GM12878 (cell line): ENCODE measurements around the gene WDTC1. TPM values are rescaled to one million over a fixed set of nuclear protein-coding genes. Genes with fewer than 3 reads are reported as not detected.
A peak's percentile ranks its signal among the peaks of the same experiment; 100 is the strongest.

Experiments
- CBX5 ChIP-seq: sonication (generic); IDR thresholded peaks from 2 replicates; pipeline ENCODE4 v1.6.1; 2016; ENCODE audit warnings: low read depth, moderate library complexity, mild to moderate bottlenecking, inconsistent platforms
- CEBPB ChIP-seq, 2 experiments: fragments of 150-350 bp in 1 of 2; IDR thresholded peaks; 2 replicates each; pipeline ENCODE4 v1.6.1; 2012 to 2014; ENCODE audit warnings: low read depth in 2 of 2, low read length in 2 of 2, borderline replicate concordance in 1 of 2, inconsistent platforms in 1 of 2
- CHD1 ChIP-seq: IDR thresholded peaks from 2 replicates; pipeline ENCODE4 v1.6.1; 2012; ENCODE audit warnings: low read depth, low read length, improper control_type of control experiment
- CREM ChIP-seq: IDR thresholded peaks from 2 replicates; pipeline ENCODE4 v1.6.1; 2014; ENCODE audit warnings: antibody characterized with exemption, low read depth
- EZH2 ChIP-seq: IDR thresholded peaks from 2 replicates; pipeline ENCODE4 v1.6.1; 2012; ENCODE audit warnings: low read depth, mild to moderate bottlenecking, control low read depth, inconsistent platforms, low read length, borderline replicate concordance; ENCODE audit not compliant: control insufficient read depth
- FOXK2 ChIP-seq: fragments of 450-650 bp; IDR thresholded peaks from 2 replicates; pipeline ENCODE4 v1.6.1; 2017; ENCODE audit warnings: mild to moderate bottlenecking, moderate library complexity
- MEF2A ChIP-seq: IDR thresholded peaks from 2 replicates; pipeline ENCODE4 v1.6.1; 2011; ENCODE audit warnings: low read depth, mild to moderate bottlenecking, low read length, moderate library complexity; ENCODE audit not compliant: insufficient read depth
- MXI1 ChIP-seq: fragments of 150-350 bp; IDR thresholded peaks from 2 replicates; pipeline ENCODE4 v1.6.1; 2011; ENCODE audit warnings: low read depth, mild to moderate bottlenecking, inconsistent platforms, low read length, improper control_type of control experiment
- NR2C2 ChIP-seq: IDR thresholded peaks from 2 replicates; pipeline ENCODE4 v1.6.1; 2011; ENCODE audit warnings: borderline replicate concordance, low read depth; ENCODE audit not compliant: control insufficient read depth, insufficient read length
- POLR2AphosphoS5 ChIP-seq: IDR thresholded peaks from 2 replicates; pipeline ENCODE4 v1.6.1; 2011; ENCODE audit warnings: mild to moderate bottlenecking, low read length, inconsistent platforms
- RAD21 ChIP-seq: IDR thresholded peaks from 2 replicates; pipeline ENCODE4 v1.6.1; 2011; ENCODE audit warnings: mild to moderate bottlenecking, low read depth, low read length, moderate library complexity; ENCODE audit not compliant: insufficient read depth
- RUNX3 ChIP-seq: IDR thresholded peaks from 2 replicates; pipeline ENCODE4 v1.6.1; 2012; ENCODE audit warnings: low read length, inconsistent platforms
- SMAD5 ChIP-seq: IDR thresholded peaks from 2 replicates; pipeline ENCODE4 v1.6.1; 2016; ENCODE audit warnings: antibody characterized with exemption, low read depth
- SMARCA5 ChIP-seq: fragments of 450-650 bp; IDR thresholded peaks from 2 replicates; pipeline ENCODE4 v1.6.1; 2017; ENCODE audit warnings: mild to moderate bottlenecking
- SP1 ChIP-seq: IDR thresholded peaks from one replicate; pipeline ENCODE4 v1.6.1; 2011; ENCODE audit warnings: low read depth, low read length
- SRF ChIP-seq, 2 experiments: IDR thresholded peaks; 2 replicates each; pipeline ENCODE4 v1.6.1; 2011; ENCODE audit warnings: low read depth in 2 of 2, low read length in 2 of 2, mild to moderate bottlenecking in 1 of 2, moderate library complexity in 1 of 2
- STAT1 ChIP-seq: fragments of 450-650 bp; conservative IDR thresholded peaks from 2 replicates; pipeline ENCODE4 v1.6.1; 2014; ENCODE audit warnings: antibody characterized with exemption, mild to moderate bottlenecking
- TARDBP ChIP-seq: IDR thresholded peaks from 2 replicates; pipeline ENCODE4 v1.6.1; 2016; ENCODE audit warnings: borderline replicate concordance
- TCF12 ChIP-seq: IDR thresholded peaks from 2 replicates; pipeline ENCODE4 v1.6.1; 2011; ENCODE audit warnings: low read depth, mild to moderate bottlenecking, low read length
- polyA plus RNA-seq, 11 experiments: library from polyadenylated mRNA; depleted of rRNA in 4 of 11; unstranded in 6 of 11; stranded (reverse) in 5 of 11; fragments of >200 nt; fragmentation: Nextera tagmentation in 4 of 11; fragmentation: Illumina TruSeq in 1 of 11; extraction: Ambion mirVana in 4 of 11; extraction: Trizol in 1 of 11; gene quantifications; 1 replicate in 1 of 11; 2 replicates in 10 of 11; pipeline versions ENCODE4 v1.2.1 to v1.2.3, GENCODE V29; 2011 to 2016; ENCODE audit warnings: inconsistent platforms in 2 of 11, missing spikeins in 2 of 11, low read depth in 1 of 11
- total RNA-seq, 4 experiments: library from RNA; depleted of rRNA in 3 of 4; stranded (reverse); fragments of >200 nt in 3 of 4; fragmentation: Illumina TruSeq in 1 of 4; extraction: Trizol in 1 of 4; gene quantifications; 2 replicates each; pipeline versions ENCODE4 v1.2.1 to v1.2.3, GENCODE V29; 2013 to 2021
- TF ChIP-seq, protein P1 (sequence below): IDR thresholded peaks from 2 replicates; pipeline ENCODE4 v1.6.1; 2012; ENCODE audit warnings: improper control_type of control experiment, low read depth, low read length; ENCODE audit not compliant: insufficient replicate concordance
- TF ChIP-seq, protein P2 (sequence below): fragments of 450-650 bp; IDR thresholded peaks from 2 replicates; pipeline ENCODE4 v1.6.1; 2018; ENCODE audit warnings: mild to moderate bottlenecking, low read depth, moderate library complexity; ENCODE audit not compliant: partially characterized antibody
- TF ChIP-seq, protein P3 (sequence below): IDR thresholded peaks from 2 replicates; pipeline ENCODE4 v1.6.1; 2011; ENCODE audit warnings: low read depth, low read length, improper control_type of control experiment, borderline replicate concordance

WDTC1 gene
- total and polyA plus RNA-seq, 10 of the 15 experiments (the other 5 are each of a cell fraction or from before 2014, with no cell fraction given), result 0.21 to 28.7 (median 7.6) TPM

DNA sequence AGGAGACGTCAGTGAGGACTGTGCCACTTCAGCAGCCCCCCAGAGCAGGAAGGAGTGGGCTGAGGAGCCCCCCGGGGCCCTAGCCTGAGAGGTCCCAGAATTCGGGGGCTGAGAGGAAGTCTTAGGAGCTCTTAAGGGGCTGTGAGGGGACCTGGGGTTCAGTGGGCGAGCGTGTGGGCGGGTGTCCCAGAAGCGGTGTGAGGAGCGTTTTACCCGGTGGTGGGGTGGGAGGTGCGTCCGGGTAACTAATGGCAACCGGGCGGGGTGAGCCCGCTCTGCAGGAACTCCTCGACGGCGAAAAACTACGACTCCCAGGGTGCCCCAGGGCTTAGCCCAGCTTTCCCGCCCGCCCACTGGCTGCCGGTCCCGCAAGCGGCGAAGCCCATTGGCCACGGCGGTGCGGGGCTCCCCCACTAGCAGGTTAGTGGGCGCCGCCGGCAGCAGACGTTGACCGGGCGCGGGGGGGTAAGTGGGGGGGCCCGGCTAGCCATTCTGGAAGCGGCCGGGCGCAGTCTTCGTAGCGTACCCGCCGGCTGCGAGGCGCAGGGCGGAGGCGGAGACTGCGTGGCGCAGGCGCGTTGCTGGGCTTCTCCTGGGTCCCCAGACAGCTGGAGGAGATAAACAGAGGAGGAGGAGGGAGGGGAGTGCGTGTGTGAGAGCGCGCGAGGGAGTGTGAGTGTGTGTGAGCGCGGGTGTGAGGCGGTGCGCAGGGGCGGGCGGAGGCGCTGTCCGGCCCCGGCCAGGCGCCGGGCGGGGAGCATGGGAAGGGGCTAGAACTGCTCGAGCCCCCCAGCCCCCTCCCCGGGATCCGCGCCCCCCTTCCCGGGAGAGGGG, at the start of gene WDTC1 (continued):
- TF ChIP-seq, protein P1, sequence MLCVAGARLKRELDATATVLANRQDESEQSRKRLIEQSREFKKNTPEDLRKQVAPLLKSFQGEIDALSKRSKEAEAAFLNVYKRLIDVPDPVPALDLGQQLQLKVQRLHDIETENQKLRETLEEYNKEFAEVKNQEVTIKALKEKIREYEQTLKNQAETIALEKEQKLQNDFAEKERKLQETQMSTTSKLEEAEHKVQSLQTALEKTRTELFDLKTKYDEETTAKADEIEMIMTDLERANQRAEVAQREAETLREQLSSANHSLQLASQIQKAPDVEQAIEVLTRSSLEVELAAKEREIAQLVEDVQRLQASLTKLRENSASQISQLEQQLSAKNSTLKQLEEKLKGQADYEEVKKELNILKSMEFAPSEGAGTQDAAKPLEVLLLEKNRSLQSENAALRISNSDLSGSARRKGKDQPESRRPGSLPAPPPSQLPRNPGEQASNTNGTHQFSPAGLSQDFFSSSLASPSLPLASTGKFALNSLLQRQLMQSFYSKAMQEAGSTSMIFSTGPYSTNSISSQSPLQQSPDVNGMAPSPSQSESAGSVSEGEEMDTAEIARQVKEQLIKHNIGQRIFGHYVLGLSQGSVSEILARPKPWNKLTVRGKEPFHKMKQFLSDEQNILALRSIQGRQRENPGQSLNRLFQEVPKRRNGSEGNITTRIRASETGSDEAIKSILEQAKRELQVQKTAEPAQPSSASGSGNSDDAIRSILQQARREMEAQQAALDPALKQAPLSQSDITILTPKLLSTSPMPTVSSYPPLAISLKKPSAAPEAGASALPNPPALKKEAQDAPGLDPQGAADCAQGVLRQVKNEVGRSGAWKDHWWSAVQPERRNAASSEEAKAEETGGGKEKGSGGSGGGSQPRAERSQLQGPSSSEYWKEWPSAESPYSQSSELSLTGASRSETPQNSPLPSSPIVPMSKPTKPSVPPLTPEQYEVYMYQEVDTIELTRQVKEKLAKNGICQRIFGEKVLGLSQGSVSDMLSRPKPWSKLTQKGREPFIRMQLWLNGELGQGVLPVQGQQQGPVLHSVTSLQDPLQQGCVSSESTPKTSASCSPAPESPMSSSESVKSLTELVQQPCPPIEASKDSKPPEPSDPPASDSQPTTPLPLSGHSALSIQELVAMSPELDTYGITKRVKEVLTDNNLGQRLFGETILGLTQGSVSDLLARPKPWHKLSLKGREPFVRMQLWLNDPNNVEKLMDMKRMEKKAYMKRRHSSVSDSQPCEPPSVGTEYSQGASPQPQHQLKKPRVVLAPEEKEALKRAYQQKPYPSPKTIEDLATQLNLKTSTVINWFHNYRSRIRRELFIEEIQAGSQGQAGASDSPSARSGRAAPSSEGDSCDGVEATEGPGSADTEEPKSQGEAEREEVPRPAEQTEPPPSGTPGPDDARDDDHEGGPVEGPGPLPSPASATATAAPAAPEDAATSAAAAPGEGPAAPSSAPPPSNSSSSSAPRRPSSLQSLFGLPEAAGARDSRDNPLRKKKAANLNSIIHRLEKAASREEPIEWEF, result no peak
- TF ChIP-seq CREM (peak; percentile 90), FOXK2 (peak; percentile 87), TCF12 (peak; percentile 30; the same call in 1 of the 2 replicates), STAT1 (0 out of 2 replicates have a peak, but pooled peaks have one; percentile 91), RAD21 (no peak), SMAD5 (no peak), MEF2A (no peak), CHD1 (no peak), POLR2AphosphoS5 (no peak), MXI1 (peak; percentile 79), CEBPB (IDR thresholded peaks at IDR 0.05; ENCODE audit: borderline replicate concordance in 1 of 2, low read depth in 2 of 2, low read length in 2 of 2) (no peak), EZH2 (no peak), NR2C2 (no peak), RUNX3 (peak; percentile 35; the same call in 1 of the 2 replicates), TARDBP (peak; percentile 85; the same call in 1 of the 2 replicates), SRF (IDR thresholded peaks at IDR 0.05; ENCODE audit: low read depth in 2 of 2, low read length in 2 of 2) (no peak), SP1 (peak; percentile 89), SMARCA5 (no peak), CBX5 (no peak)
- TF ChIP-seq, protein P2, sequence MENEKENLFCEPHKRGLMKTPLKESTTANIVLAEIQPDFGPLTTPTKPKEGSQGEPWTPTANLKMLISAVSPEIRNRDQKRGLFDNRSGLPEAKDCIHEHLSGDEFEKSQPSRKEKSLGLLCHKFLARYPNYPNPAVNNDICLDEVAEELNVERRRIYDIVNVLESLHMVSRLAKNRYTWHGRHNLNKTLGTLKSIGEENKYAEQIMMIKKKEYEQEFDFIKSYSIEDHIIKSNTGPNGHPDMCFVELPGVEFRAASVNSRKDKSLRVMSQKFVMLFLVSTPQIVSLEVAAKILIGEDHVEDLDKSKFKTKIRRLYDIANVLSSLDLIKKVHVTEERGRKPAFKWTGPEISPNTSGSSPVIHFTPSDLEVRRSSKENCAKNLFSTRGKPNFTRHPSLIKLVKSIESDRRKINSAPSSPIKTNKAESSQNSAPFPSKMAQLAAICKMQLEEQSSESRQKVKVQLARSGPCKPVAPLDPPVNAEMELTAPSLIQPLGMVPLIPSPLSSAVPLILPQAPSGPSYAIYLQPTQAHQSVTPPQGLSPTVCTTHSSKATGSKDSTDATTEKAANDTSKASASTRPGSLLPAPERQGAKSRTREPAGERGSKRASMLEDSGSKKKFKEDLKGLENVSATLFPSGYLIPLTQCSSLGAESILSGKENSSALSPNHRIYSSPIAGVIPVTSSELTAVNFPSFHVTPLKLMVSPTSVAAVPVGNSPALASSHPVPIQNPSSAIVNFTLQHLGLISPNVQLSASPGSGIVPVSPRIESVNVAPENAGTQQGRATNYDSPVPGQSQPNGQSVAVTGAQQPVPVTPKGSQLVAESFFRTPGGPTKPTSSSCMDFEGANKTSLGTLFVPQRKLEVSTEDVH, result no peak
- TF ChIP-seq, protein P3, sequence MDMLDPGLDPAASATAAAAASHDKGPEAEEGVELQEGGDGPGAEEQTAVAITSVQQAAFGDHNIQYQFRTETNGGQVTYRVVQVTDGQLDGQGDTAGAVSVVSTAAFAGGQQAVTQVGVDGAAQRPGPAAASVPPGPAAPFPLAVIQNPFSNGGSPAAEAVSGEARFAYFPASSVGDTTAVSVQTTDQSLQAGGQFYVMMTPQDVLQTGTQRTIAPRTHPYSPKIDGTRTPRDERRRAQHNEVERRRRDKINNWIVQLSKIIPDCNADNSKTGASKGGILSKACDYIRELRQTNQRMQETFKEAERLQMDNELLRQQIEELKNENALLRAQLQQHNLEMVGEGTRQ, result no peak
